Panc1 (cell line): ENCODE data around the gene GRM3. TPM values are rescaled to one million over a fixed set of nuclear protein-coding genes. Genes with fewer than 3 reads are reported as not detected.
"Not testable (repeated sequence)": the region's sequence is repeated elsewhere in the genome, so short reads cannot be mapped to it uniquely, and the experiment has no call there.

Experiments
- ATAC-seq: fragments of 200-7000 bp; cut with Tn5 transposase; 2 replicates; pipeline ENCODE4 v1.9.1; 2020; ENCODE audit warnings: mild to moderate bottlenecking, moderate library complexity
- BruUV-seq: library from RNA; stranded (reverse); fragments of 400-500 nt; replicated peaks from 2 replicates; lab custom pipeline; 2021; lab: Mats Ljungman, UMichigan
- CTCF ChIA-PET: fragments of 300-600 bp; sonication (Branson Sonifier 250); formaldehyde crosslinking; loops from one replicate; lab custom pipeline; 2022; ENCODE audit warnings: antibody characterized with exemption; lab: Charles Lee
- POLR2A ChIA-PET: fragments of 300-600 bp; sonication (Branson Sonifier 250); formaldehyde crosslinking; loops from one replicate; lab custom pipeline; 2022; ENCODE audit warnings: antibody characterized with exemption; lab: Charles Lee
- DNase-seq: peaks from one replicate; pipeline ENCODE4 v3.0.0-alpha.2; 2010; ENCODE audit warnings: low read depth, low spot score
- H3K27ac ChIP-seq: 2 replicates; pipeline ENCODE4 v1.5.1; 2011; ENCODE audit warnings: mild to moderate bottlenecking, low read length, inconsistent platforms
- H3K27me3 ChIP-seq: fragments of 200-500 bp; sonication (Bioruptor generic); 2 replicates; pipeline ENCODE4 v1.6.0; 2014; ENCODE audit warnings: low read length, inconsistent platforms; ENCODE audit not compliant: control insufficient read depth, insufficient read depth
- H3K36me3 ChIP-seq: fragments of 200-500 bp; sonication (Bioruptor generic); 2 replicates; pipeline ENCODE4 v1.5.1; 2014; ENCODE audit warnings: inconsistent platforms, mild to moderate bottlenecking, low read length, moderate library complexity; ENCODE audit not compliant: control insufficient read depth, insufficient read depth
- H3K4me1 ChIP-seq: 2 replicates; pipeline ENCODE4 v1.5.1; 2011; ENCODE audit warnings: inconsistent platforms, mild to moderate bottlenecking, low read length, moderate library complexity; ENCODE audit not compliant: control insufficient read depth, insufficient read depth
- H3K4me3 ChIP-seq, 2 experiments: 2 replicates each; pipeline ENCODE4 v1.5.1; 2011 to 2012; ENCODE audit warnings: low read depth in 2 of 2, low read length in 2 of 2, mild to moderate bottlenecking in 2 of 2, inconsistent platforms in 1 of 2, moderate library complexity in 1 of 2
- H3K9me3 ChIP-seq: fragments of 200-500 bp; sonication (Bioruptor generic); 2 replicates; pipeline ENCODE4 v1.5.1; 2014; ENCODE audit warnings: low read depth, mild to moderate bottlenecking, inconsistent platforms, low read length, moderate library complexity; ENCODE audit not compliant: control insufficient read depth, insufficient read depth
- POLR2AphosphoS5 ChIP-seq: IDR thresholded peaks from 2 replicates; pipeline ENCODE4 v1.6.1; 2012; ENCODE audit warnings: mild to moderate bottlenecking, low read depth, low read length, moderate library complexity
- SIN3A ChIP-seq: IDR thresholded peaks from 2 replicates; pipeline ENCODE4 v1.6.1; 2012; ENCODE audit warnings: low read depth, mild to moderate bottlenecking, low read length, moderate library complexity, borderline replicate concordance; ENCODE audit not compliant: insufficient read depth
- TCF7L2 ChIP-seq: IDR thresholded peaks from 2 replicates; pipeline ENCODE4 v1.6.1; 2011; ENCODE audit warnings: mild to moderate bottlenecking, low read depth, low read length, inconsistent platforms
- in situ Hi-C: cut with HindIII; loops from 2 replicates; pipeline ENCODE4 v1.10.0; 2016; ENCODE audit warnings: low sequenced_read_pairs, low pct_unique_long_range_greater_than_20kb
- intact Hi-C: fragments of 100-400 bp; cut with micrococcal nuclease; formaldehyde crosslinking; loops from one replicate; pipeline ENCODE4 v1.10.0; 2022; ENCODE audit not compliant: unreplicated experiment
- total RNA-seq: library from RNA; stranded (reverse); gene quantifications from one replicate; pipeline ENCODE4 v1.2.1, GENCODE V29; 2021; ENCODE audit not compliant: unreplicated experiment
- TF ChIP-seq, protein P1 (sequence below): fragments of 450-650 bp; IDR thresholded peaks from 2 replicates; pipeline ENCODE4 v1.5.1; 2017; ENCODE audit warnings: mild to moderate bottlenecking
- TF ChIP-seq, protein P2 (sequence below), 2 experiments: IDR thresholded peaks; 2 replicates each; pipeline ENCODE4 v1.6.1; 2011 to 2012; ENCODE audit warnings: low read depth in 2 of 2, control low read depth in 1 of 2, low read length in 1 of 2, mild to moderate bottlenecking in 1 of 2, moderate library complexity in 1 of 2; ENCODE audit not compliant: insufficient read depth in 1 of 2

Gene GRM3
- total RNA-seq, 1 experiment from 2014 or later = not detected

DNA sequence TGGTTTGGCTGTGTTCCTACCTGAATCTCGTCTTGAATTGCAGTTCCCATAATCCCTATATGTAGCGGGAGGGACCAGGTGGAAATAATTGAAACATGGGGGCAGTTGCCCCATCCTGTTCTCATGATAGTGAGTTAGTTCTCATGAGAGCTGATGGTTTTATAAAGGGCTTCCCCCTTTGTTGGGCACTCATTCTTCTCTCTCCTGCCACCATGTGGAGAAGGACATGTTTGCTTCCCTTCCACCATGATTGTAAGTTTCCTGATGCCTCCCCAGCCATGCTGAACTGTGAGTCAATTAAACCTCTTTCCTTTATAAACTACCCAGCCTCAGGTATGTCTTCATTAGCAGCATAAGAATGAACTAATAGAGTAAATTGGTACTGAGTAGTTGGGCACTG is 28.0 kb upstream of the GRM3 start:
- POLR2A ChIA-PET, H3K27me3 ChIP-seq, ATAC-seq, CTCF ChIA-PET, H3K4me3 ChIP-seq, H3K4me1 ChIP-seq, BruUV-seq, H3K27ac ChIP-seq, H3K9me3 ChIP-seq, DNase-seq, in situ Hi-C loops, intact Hi-C loops, H3K36me3 ChIP-seq: not testable (repeated sequence)
- TF ChIP-seq, protein P1, sequence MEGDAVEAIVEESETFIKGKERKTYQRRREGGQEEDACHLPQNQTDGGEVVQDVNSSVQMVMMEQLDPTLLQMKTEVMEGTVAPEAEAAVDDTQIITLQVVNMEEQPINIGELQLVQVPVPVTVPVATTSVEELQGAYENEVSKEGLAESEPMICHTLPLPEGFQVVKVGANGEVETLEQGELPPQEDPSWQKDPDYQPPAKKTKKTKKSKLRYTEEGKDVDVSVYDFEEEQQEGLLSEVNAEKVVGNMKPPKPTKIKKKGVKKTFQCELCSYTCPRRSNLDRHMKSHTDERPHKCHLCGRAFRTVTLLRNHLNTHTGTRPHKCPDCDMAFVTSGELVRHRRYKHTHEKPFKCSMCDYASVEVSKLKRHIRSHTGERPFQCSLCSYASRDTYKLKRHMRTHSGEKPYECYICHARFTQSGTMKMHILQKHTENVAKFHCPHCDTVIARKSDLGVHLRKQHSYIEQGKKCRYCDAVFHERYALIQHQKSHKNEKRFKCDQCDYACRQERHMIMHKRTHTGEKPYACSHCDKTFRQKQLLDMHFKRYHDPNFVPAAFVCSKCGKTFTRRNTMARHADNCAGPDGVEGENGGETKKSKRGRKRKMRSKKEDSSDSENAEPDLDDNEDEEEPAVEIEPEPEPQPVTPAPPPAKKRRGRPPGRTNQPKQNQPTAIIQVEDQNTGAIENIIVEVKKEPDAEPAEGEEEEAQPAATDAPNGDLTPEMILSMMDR = peak; percentile 30

DNA sequence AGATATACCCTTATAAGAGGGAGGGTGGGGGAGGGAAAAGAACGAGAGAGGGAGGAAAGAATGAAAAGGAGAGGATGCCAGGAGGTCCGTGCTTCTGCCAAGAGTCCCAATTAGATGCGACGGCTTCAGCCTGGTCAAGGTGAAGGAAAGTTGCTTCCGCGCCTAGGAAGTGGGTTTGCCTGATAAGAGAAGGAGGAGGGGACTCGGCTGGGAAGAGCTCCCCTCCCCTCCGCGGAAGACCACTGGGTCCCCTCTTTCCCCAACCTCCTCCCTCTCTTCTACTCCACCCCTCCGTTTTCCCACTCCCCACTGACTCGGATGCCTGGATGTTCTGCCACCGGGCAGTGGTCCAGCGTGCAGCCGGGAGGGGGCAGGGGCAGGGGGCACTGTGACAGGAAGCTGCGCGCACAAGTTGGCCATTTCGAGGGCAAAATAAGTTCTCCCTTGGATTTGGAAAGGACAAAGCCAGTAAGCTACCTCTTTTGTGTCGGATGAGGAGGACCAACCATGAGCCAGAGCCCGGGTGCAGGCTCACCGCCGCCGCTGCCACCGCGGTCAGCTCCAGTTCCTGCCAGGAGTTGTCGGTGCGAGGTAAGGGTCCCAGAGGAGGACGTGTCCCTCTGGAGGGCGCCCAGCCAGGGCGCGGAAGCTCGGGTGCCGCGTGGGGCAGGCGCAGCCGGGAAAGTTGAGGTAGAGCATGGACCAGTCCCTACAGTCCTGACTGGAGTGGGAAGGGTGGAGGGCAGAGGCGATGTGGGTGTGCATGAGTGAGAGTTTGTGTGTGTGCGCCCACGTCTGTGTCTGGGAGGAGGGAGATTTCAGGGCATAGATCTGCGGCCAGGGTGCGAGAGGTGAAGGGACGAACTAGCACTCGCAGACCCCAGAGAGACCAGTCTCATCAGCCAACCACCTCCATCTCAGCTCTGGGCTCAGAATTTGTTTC is 844 bp downstream of the GRM3 start:
- H3K27ac ChIP-seq = no peak overlapping the region
- peak overlapping the region; percentile 11 to 14; a peak in 2 of 4 replicates for H3K4me3 ChIP-seq
- intact Hi-C loops (no loop called here), in situ Hi-C loops (no loop called here)
- TF ChIP-seq SIN3A (no peak), TCF7L2 (no peak), POLR2AphosphoS5 (no peak)
- TF ChIP-seq, protein P1 = no peak
- TF ChIP-seq, protein P2, sequence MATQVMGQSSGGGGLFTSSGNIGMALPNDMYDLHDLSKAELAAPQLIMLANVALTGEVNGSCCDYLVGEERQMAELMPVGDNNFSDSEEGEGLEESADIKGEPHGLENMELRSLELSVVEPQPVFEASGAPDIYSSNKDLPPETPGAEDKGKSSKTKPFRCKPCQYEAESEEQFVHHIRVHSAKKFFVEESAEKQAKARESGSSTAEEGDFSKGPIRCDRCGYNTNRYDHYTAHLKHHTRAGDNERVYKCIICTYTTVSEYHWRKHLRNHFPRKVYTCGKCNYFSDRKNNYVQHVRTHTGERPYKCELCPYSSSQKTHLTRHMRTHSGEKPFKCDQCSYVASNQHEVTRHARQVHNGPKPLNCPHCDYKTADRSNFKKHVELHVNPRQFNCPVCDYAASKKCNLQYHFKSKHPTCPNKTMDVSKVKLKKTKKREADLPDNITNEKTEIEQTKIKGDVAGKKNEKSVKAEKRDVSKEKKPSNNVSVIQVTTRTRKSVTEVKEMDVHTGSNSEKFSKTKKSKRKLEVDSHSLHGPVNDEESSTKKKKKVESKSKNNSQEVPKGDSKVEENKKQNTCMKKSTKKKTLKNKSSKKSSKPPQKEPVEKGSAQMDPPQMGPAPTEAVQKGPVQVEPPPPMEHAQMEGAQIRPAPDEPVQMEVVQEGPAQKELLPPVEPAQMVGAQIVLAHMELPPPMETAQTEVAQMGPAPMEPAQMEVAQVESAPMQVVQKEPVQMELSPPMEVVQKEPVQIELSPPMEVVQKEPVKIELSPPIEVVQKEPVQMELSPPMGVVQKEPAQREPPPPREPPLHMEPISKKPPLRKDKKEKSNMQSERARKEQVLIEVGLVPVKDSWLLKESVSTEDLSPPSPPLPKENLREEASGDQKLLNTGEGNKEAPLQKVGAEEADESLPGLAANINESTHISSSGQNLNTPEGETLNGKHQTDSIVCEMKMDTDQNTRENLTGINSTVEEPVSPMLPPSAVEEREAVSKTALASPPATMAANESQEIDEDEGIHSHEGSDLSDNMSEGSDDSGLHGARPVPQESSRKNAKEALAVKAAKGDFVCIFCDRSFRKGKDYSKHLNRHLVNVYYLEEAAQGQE (IDR thresholded peaks at IDR 0.05; ENCODE audit: insufficient read depth in 1 of 2, low read depth in 2 of 2, low read length in 1 of 2) = no peak
- ChIA-PET CTCF (no interaction called here), POLR2A (no interaction called here)
- peak; percentile 53; the same call in 1 of the 2 replicates for ATAC-seq
- no peak for DNase-seq
- peaks cover 2% of the 10 kb centered on the region; the same call in 1 of the 2 replicates for H3K27me3 ChIP-seq
- H3K36me3 ChIP-seq = no peaks in the 10 kb centered on the region
- no TSS peak for BruUV-seq
- H3K4me1 ChIP-seq = no peaks in the 10 kb centered on the region
- H3K9me3 ChIP-seq = no peaks in the 10 kb centered on the region
